Type B pancreatic cell (in vitro differentiated cells): Measurements from ENCODE around the gene CYSRT1. TPM values are rescaled to one million over a fixed set of nuclear protein-coding genes. Genes with fewer than 3 reads are reported as not detected.
A peak's percentile ranks its signal among the peaks of the same experiment; 100 is the strongest.

Source experiments
- DNase-seq: peaks from one replicate; pipeline ENCODE4 v3.0.0; 2021; ENCODE audit warnings: mixed read lengths; ENCODE audit not compliant: unreplicated experiment; ENCODE audit errors: extremely low spot score
- H3K27ac Mint-ChIP-seq: 2 replicates; pipeline ENCODE4 v1.8.0; 2021; ENCODE audit warnings: mild to moderate bottlenecking, mixed read lengths
- H3K27me3 Mint-ChIP-seq: 2 replicates; pipeline ENCODE4 v1.8.0; 2021; ENCODE audit warnings: mixed read lengths
- H3K36me3 Mint-ChIP-seq: 2 replicates; pipeline ENCODE4 v1.8.0; 2021; ENCODE audit warnings: mixed read lengths
- H3K4me1 Mint-ChIP-seq: one replicate; pipeline ENCODE4 v1.8.0; 2021; ENCODE audit warnings: mixed read lengths; ENCODE audit not compliant: unreplicated experiment
- H3K4me3 Mint-ChIP-seq: 2 replicates; pipeline ENCODE4 v1.8.0; 2021; ENCODE audit warnings: mild to moderate bottlenecking, mixed read lengths
- H3K9me3 Mint-ChIP-seq: 2 replicates; pipeline ENCODE4 v1.8.0; 2021; ENCODE audit warnings: mixed read lengths
- CTCF ChIP-seq: fragments of 200-600 bp; sonication (generic); conservative IDR thresholded peaks from 2 replicates; pipeline ENCODE4 v1.5.0; 2021; ENCODE audit warnings: antibody characterized with exemption, mild to moderate bottlenecking
- total RNA-seq: library from RNA; stranded (reverse); gene quantifications from 2 replicates; pipeline ENCODE4 v1.2.1, GENCODE V29; 2021; ENCODE audit warnings: low replicate concordance

Gene CYSRT1
- total RNA-seq, 1 donor from 2014 or later, result 1.5 TPM

DNA sequence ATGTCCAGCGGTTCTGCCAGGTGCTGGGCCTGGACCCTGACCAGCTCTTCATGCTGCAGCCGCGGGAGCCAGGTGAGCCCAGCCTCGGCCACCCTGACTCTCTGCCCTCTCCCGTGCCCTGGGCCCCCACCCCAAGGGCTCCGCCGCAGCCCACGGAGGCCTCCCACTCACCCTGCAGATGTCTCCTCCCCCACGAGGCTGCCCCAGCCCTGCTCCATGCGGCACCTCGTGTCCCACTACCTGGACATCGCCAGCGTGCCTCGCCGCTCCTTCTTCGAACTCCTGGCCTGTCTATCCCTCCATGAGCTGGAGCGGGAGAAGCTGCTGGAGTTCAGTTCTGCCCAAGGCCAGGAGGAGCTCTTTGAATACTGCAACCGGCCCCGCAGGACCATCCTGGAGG, 10.4 kb upstream of the CYSRT1 start:
- H3K27me3 Mint-ChIP-seq, result no peaks in the 10 kb centered on the region
- H3K36me3 Mint-ChIP-seq, result no peaks in the 10 kb centered on the region
- TF ChIP-seq CTCF, result no peak
- H3K4me1 Mint-ChIP-seq, result peaks cover 3% of the 10 kb centered on the region
- no peaks in the 10 kb centered on the region for H3K9me3 Mint-ChIP-seq
- H3K27ac Mint-ChIP-seq, result no peak overlapping the region
- DNase-seq, result no peak
- no peak overlapping the region for H3K4me3 Mint-ChIP-seq

GRCh38 chr9:137215196-137215986, 9.6 kb upstream of the CYSRT1 start:
- peaks cover 3% of the 10 kb centered on the region for H3K4me1 Mint-ChIP-seq
- no peak for DNase-seq
- no peak overlapping the region for H3K4me3 Mint-ChIP-seq
- TF ChIP-seq CTCF, result no peak
- no peaks in the 10 kb centered on the region for H3K27me3 Mint-ChIP-seq
- H3K36me3 Mint-ChIP-seq, result no peaks in the 10 kb centered on the region
- H3K27ac Mint-ChIP-seq, result no peak overlapping the region
- H3K9me3 Mint-ChIP-seq, result no peaks in the 10 kb centered on the region

DNA sequence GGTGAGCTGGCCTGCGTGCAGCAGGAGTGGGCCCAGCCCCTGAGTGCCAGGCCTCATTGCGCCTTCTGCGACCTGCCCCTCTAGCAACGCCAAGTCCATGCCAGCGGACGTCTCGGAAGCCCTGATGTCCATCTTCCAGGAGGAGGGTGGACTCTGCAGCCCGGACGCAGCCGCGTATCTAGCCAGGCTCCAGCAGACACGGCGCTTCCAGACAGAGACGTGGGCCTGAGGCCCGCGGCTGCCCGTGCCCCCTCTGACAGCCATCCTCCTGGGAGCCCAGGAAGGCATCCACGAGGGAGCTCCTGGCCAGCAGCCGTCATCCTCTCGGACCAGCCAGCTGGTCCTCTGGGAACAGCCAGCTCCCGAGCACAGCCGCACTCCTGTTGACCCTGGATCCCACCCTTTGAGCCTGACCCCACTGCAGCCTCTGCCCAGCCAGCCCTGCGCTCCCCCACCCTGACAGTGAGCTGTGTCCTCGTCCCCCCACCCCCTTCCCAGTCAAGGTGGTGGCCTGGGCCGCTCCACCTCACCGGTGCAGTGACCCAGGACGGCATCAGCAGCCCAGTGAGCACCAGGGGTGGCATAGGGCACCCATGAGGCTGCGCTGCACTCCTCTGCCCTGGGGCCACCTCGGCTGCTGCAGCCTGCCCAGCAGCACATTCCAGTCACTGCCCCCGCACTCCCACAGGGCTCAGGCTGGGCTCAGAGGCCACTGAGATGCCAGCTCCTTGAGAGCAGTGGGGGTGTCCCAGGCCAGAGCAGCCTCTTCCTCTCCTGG, 8.6 kb upstream of the CYSRT1 start:
- no peaks in the 10 kb centered on the region for H3K9me3 Mint-ChIP-seq
- no peak for DNase-seq
- no peak overlapping the region for H3K27ac Mint-ChIP-seq
- no peaks in the 10 kb centered on the region for H3K27me3 Mint-ChIP-seq
- H3K4me1 Mint-ChIP-seq, result peaks cover 3% of the 10 kb centered on the region
- H3K4me3 Mint-ChIP-seq, result no peak overlapping the region
- no peak for TF ChIP-seq CTCF
- no peaks in the 10 kb centered on the region for H3K36me3 Mint-ChIP-seq

GRCh38 chr9:137217276-137218211, 7.4 kb upstream of the CYSRT1 start:
- no peaks in the 10 kb centered on the region for H3K9me3 Mint-ChIP-seq
- peak overlapping the region; percentile 91 for H3K27ac Mint-ChIP-seq
- DNase-seq, result no peak
- peaks cover 3% of the 10 kb centered on the region for H3K4me1 Mint-ChIP-seq
- no peaks in the 10 kb centered on the region for H3K36me3 Mint-ChIP-seq
- no peak for TF ChIP-seq CTCF
- peak overlapping the region; percentile 74 for H3K4me3 Mint-ChIP-seq
- no peaks in the 10 kb centered on the region for H3K27me3 Mint-ChIP-seq

DNA sequence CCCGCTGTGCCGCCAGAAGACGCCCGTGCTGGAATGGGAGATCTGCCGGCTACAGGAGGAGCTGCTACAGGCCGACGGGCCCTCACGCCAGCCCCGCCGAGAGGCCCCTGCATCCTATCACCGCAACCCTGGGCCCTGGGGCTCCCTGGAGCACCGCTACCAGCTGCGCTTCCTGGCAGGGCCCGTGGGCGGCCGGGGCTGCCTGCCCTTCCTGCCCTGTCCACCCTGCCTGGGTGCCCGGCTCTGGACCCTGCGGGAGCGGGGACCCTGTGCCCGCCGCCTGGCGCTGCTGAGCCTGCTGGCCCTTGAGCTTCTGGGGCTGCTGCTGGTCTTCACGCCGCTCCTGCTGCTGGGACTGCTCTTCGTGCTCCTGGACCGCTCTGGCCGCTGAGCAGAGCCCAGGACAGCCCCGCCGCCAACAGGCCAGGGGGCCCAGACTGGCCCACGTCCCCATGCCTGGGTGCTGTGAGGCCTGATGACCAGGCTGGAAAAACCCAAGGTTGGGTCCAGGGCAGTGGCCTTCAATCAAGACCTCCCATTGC, 6.7 kb upstream of the CYSRT1 start:
- TF ChIP-seq CTCF, result no peak
- Mint-ChIP-seq H3K36me3 (no peaks in the 10 kb centered on the region), H3K4me3 (no peak overlapping the region), H3K4me1 (peaks cover 3% of the 10 kb centered on the region), H3K27ac (peak overlapping the region; percentile 43), H3K9me3 (no peaks in the 10 kb centered on the region), H3K27me3 (no peaks in the 10 kb centered on the region)
- DNase-seq, result no peak
